Activated CD8-positive, alpha-beta T cell treated with anti-CD3 and anti-CD28 coated beads, Interleukin-2, amount 10 ng/mL, durations not matched to agents 7 days and 5 days (primary cell): ENCODE data around the gene MYO5A. TPM values are rescaled to one million over a fixed set of nuclear protein-coding genes. Genes with fewer than 3 reads are reported as not detected.
"Not testable (repeated sequence)": the region's sequence is repeated elsewhere in the genome, so short reads cannot be mapped to it uniquely, and the experiment has no call there.

Experiments used
- ATAC-seq: fragments of 150-1000 bp; cut with Tn5 transposase; one replicate; pipeline ENCODE4 v1.10.0; 2021; ENCODE audit warnings: moderate library complexity
- CTCF ChIA-PET: fragments of 350-600 bp; sonication (Branson Sonifier 250); formaldehyde crosslinking; loops from one replicate; lab custom pipeline; 2021; ENCODE audit warnings: antibody characterized with exemption; lab: Charles Lee
- POLR2A ChIA-PET: fragments of 350-600 bp; sonication (Branson Sonifier 250); formaldehyde crosslinking; loops from one replicate; lab custom pipeline; 2021; ENCODE audit warnings: antibody characterized with exemption; lab: Charles Lee
- DNase-seq: peaks from one replicate; pipeline ENCODE4 v3.0.0-alpha.2; 2020
- H3K27ac Mint-ChIP-seq: one replicate; pipeline ENCODE4 v1.8.0; 2021; ENCODE audit warnings: mild to moderate bottlenecking, mixed read lengths
- H3K27me3 Mint-ChIP-seq: one replicate; pipeline ENCODE4 v1.8.0; 2021; ENCODE audit warnings: low read depth, mixed read lengths
- H3K36me3 Mint-ChIP-seq: one replicate; pipeline ENCODE4 v1.8.0; 2021; ENCODE audit warnings: low read depth, mixed read lengths
- H3K4me1 Mint-ChIP-seq: one replicate; pipeline ENCODE4 v1.8.0; 2021; ENCODE audit warnings: low read depth, mixed read lengths
- H3K4me3 Mint-ChIP-seq: one replicate; pipeline ENCODE4 v1.8.0; 2021; ENCODE audit warnings: mild to moderate bottlenecking, mixed read lengths
- H3K9me3 Mint-ChIP-seq: one replicate; pipeline ENCODE4 v1.8.0; 2022; ENCODE audit warnings: mixed read lengths; ENCODE audit not compliant: insufficient read depth
- total RNA-seq, 2 experiments: library from RNA; stranded (reverse); gene quantifications; one replicate each; pipeline ENCODE4 v1.2.3, GENCODE V29; 2021

Gene MYO5A
- total RNA-seq, 2 experiments from 2014 or later, result 34.8 to 37.4 TPM

DNA sequence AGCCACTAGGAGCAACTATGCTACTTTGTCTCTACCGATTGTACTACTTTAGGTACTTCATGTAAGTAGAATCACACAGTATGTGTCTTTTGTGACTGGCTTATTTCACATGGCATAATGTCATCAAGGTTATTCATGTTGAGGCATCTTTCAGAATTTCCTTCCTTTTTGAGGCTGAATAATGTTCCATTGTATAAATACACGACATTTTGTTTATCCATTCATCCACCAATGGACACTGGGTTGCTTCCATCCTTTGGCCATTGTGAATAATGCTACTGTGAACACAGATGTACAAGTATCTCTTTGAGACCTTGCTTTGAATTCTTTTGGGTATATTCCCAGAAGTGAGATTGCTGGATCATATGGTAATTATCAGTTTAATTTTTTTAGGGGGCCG lies 29.2 kb downstream of the MYO5A start:
- ATAC-seq, result no peak
- H3K27me3 Mint-ChIP-seq, result no peaks in the 10 kb centered on the region
- H3K36me3 Mint-ChIP-seq, result peaks cover 3% of the 10 kb centered on the region
- H3K9me3 Mint-ChIP-seq, result no peaks in the 10 kb centered on the region
- ChIA-PET POLR2A (no interaction called here), CTCF (no interaction called here)
- DNase-seq, result no peak
- H3K27ac Mint-ChIP-seq, result no peak overlapping the region
- peaks cover 19% of the 10 kb centered on the region for H3K4me1 Mint-ChIP-seq
- H3K4me3 Mint-ChIP-seq, result no peak overlapping the region

DNA sequence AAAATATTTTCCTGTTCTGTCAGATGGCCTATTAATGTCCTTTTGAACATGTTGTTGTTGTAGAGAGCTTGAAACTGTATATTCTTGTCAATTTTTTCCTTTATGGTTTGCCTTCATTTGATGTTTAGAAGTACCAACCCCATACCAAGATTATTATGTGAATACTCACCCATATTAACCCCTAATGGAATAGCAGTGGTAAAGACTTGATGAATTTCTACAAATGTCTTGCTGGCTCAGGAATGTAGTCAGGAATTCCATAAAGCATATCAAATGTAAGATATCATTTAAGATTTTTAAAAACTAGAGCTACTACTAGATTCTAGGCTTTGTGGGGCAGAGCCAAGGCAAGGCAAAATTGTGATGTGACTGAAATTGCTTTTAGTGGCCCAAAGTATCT lies 30.0 kb downstream of the MYO5A start:
- ATAC-seq (no peak), DNase-seq (no peak)
- no peaks in the 10 kb centered on the region for H3K27me3 Mint-ChIP-seq
- POLR2A ChIA-PET, result interaction anchor here (0.7 kb wide), 1 partner anchor 47 kb away, joined by 4 read pairs; no protein-coding TSS in a partner anchor
- no peak overlapping the region for H3K27ac Mint-ChIP-seq
- CTCF ChIA-PET, result no interaction called here
- peaks cover 3% of the 10 kb centered on the region for H3K36me3 Mint-ChIP-seq
- H3K4me1 Mint-ChIP-seq, result peaks cover 11% of the 10 kb centered on the region
- H3K9me3 Mint-ChIP-seq, result no peaks in the 10 kb centered on the region
- no peak overlapping the region for H3K4me3 Mint-ChIP-seq

DNA sequence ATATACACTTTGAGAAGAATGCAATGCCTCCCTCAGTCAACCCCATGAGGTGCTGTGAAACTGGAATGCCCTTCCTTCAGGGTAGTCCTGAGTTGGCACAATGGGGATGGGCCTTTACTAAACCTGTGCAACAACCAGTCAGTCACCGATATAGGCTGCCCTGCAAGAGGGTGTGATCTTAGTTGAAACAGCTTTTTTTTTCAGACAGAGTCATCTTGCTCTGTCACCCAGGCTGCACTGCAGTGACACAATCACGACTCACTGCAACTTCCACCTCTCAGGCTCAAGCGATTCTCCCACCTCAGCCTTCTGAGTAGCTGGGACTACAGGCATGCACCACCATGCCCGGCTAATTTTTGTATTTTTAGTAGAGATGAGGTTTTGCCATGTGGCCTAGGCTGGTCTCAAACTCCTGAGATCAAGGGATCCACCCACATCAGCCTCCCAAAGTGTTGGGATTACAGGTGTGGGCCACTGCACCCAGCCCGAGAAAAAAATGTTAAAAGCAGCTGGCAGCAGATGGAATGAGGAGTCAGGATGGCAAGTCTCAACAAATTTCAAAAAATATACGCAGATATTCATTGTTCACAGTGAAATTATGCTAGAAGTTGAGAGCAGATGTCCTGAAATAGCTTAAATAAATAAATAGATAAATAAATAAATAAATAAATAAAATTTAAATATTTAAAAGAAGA lies 31.8 kb downstream of the MYO5A start:
- Mint-ChIP-seq H3K4me3 (no peak overlapping the region), H3K9me3 (no peaks in the 10 kb centered on the region), H3K4me1 (peaks cover 10% of the 10 kb centered on the region), H3K27me3 (no peaks in the 10 kb centered on the region), H3K36me3 (peaks cover 3% of the 10 kb centered on the region), H3K27ac (no peak overlapping the region)
- ATAC-seq, result no peak
- DNase-seq, result no peak
- POLR2A ChIA-PET, result no interaction called here
- CTCF ChIA-PET, result interaction anchor here (0.8 to 1.9 kb wide), 4 partner anchors 10 to 57 kb away, joined by 3 to 5 read pairs (median 3); no protein-coding TSS in a partner anchor

DNA sequence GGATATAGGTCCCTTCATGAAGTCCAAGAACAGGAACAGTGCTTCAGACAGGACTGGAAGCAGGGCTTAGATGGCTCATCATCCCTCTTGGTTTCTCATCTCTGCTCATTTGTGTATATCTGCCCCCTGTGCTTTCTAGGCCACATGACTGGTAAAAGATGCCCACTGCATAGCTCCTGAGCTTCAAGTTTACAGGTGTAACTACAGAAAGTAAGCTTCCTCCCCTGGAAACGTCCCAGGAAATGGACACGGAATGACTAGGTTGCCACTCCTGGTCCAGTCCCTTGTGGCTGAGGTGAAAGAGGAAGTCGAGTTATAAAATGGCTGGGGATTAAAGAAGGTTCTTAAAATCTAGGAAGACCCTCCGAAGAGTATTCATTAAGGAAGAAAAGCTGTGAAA lies 32.5 kb downstream of the MYO5A start:
- no peak for ATAC-seq
- DNase-seq, result no peak
- Mint-ChIP-seq H3K36me3 (peaks cover 4% of the 10 kb centered on the region), H3K27ac (no peak overlapping the region), H3K4me3 (no peak overlapping the region), H3K9me3 (no peaks in the 10 kb centered on the region), H3K4me1 (peaks cover 10% of the 10 kb centered on the region), H3K27me3 (no peaks in the 10 kb centered on the region)
- ChIA-PET POLR2A (no interaction called here), CTCF (interaction anchor here (0.8 to 1.9 kb wide), 4 partner anchors 14 to 58 kb away, joined by 3 to 5 read pairs (median 4); no protein-coding TSS in a partner anchor)

DNA sequence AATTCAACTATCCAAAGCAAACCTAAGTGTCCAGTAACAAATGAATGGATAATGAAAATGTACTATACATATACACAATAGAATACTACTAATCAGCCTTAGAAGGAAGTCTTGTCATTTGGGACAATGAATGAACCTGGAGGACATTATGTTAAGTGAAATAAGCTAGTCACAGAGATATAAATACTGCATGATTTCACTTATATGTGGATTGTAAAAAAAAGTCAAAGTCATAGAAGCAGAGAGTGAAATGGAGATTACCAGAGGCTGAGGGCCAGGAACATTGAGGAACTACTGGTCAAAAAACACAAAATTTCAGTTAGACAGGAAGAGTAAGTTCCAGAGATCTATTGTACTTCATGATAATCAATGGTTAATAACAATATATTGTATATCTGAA lies 33.6 kb downstream of the MYO5A start:
- ATAC-seq (no peak), DNase-seq (no peak)
- H3K27me3 Mint-ChIP-seq, result no peaks in the 10 kb centered on the region
- POLR2A ChIA-PET, result no interaction called here
- H3K27ac Mint-ChIP-seq, result no peak overlapping the region
- H3K4me1 Mint-ChIP-seq, result peaks cover 10% of the 10 kb centered on the region
- CTCF ChIA-PET, result interaction anchor here (1.2 to 1.3 kb wide), 2 partner anchors 9 to 29 kb away, joined by 3 to 4 read pairs; no protein-coding TSS in a partner anchor
- H3K36me3 Mint-ChIP-seq, result peaks cover 4% of the 10 kb centered on the region
- no peaks in the 10 kb centered on the region for H3K9me3 Mint-ChIP-seq
- no peak overlapping the region for H3K4me3 Mint-ChIP-seq

DNA sequence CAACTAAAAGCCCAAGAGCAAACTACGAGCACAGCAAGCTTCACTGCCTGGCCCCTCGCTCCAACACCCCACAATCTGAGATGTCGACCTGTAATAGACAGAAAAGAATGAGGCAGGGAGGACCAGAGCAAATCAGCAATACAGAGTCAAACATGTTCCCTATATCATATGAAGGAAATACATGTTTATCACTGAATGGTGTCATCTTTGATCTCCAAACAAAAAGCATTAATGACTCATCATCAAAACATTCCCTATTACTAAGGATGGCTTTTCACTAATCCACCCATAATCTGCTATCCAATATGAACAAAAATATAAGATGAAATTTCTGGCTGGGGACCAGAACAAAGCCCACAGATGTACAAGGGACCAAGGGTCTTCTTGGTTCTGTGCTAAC lies 34.7 kb downstream of the MYO5A start:
- H3K9me3 Mint-ChIP-seq, result peaks cover 5% of the 10 kb centered on the region
- POLR2A ChIA-PET, result no interaction called here
- ATAC-seq, result no peak
- peaks cover 19% of the 10 kb centered on the region for H3K4me1 Mint-ChIP-seq
- no peak overlapping the region for H3K27ac Mint-ChIP-seq
- CTCF ChIA-PET, result no interaction called here
- H3K4me3 Mint-ChIP-seq, result no peak overlapping the region
- H3K27me3 Mint-ChIP-seq, result no peaks in the 10 kb centered on the region
- DNase-seq, result no peak
- peaks cover 3% of the 10 kb centered on the region for H3K36me3 Mint-ChIP-seq

DNA sequence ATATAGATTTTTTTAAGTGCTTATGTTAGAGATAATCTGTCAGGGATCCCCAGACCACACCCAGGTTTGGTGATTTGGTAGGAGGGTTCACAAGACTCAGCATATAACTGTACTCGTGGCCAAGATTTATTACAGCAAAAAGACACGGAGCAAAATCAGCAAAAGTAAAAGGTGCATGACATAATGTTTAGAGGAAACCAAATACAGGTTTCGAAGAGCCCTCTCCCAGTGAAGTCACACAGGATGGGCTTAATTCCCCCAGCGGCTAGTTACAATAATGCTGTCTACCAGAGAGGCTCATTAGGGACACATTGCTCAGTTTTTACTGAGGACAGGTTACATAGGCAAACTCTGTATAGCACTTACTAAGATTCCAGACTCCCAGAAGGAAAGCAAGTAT lies 36.5 kb downstream of the MYO5A start:
- DNase-seq, result no peak
- no peak for ATAC-seq
- Mint-ChIP-seq H3K36me3 (peaks cover 5% of the 10 kb centered on the region), H3K27ac (no peak overlapping the region), H3K9me3 (peaks cover 5% of the 10 kb centered on the region), H3K27me3 (no peaks in the 10 kb centered on the region), H3K4me1 (peaks cover 32% of the 10 kb centered on the region), H3K4me3 (no peak overlapping the region)
- POLR2A ChIA-PET, result no interaction called here
- CTCF ChIA-PET, result no interaction called here

DNA sequence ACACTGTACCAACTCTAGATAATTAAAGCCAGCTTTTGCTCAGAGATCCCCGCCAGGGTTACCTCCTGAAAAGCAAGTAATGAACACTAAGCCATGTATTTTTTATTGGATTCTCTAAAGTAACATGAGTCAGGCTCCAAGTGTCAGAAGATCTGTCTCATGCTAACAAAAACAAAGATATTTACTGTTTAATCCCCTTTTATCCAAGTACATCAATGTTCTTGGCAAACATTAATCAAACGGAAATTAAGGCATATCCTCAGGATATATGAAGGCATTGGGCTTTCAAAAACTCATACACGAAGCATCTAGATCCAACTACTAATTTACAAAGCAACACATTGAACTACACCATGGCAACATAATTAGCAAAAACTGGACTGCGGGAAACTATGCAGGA lies 37.2 kb downstream of the MYO5A start:
- H3K9me3 Mint-ChIP-seq, result peaks cover 5% of the 10 kb centered on the region
- peaks cover 8% of the 10 kb centered on the region for H3K36me3 Mint-ChIP-seq
- H3K4me3 Mint-ChIP-seq, result no peak overlapping the region
- ATAC-seq (no peak), DNase-seq (no peak)
- H3K27me3 Mint-ChIP-seq, result no peaks in the 10 kb centered on the region
- POLR2A ChIA-PET, result interaction anchor here (0.6 kb wide), 1 partner anchor 9 kb away, joined by 3 read pairs; no protein-coding TSS in a partner anchor
- no peak overlapping the region for H3K27ac Mint-ChIP-seq
- CTCF ChIA-PET, result no interaction called here
- peaks cover 34% of the 10 kb centered on the region for H3K4me1 Mint-ChIP-seq

DNA sequence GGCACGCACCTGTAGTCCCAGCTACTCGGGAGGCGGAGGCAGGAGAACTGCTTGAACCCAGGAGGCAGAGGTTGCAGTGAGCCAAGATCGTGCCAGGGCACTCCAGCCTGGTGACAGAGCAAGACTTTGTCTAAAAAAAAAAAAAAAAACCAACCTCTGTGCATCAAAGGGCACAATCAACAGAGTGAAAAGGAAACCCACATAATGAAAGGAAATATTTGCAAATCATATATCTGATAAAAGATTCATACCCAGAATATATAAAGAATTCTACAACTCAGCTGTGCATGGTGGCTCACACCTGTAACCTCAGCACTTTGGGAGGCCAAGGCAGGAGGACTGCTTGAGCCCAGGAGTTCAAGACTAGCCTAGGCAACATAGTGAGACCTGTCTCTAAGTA lies 39.2 kb downstream of the MYO5A start:
- peak; percentile 30 for ATAC-seq
- H3K9me3 Mint-ChIP-seq, POLR2A ChIA-PET, H3K36me3 Mint-ChIP-seq, CTCF ChIA-PET, H3K4me3 Mint-ChIP-seq, DNase-seq, H3K27me3 Mint-ChIP-seq: not testable (repeated sequence)
- peak overlapping the region; percentile 12 for H3K27ac Mint-ChIP-seq
- peaks cover 39% of the 10 kb centered on the region for H3K4me1 Mint-ChIP-seq

DNA sequence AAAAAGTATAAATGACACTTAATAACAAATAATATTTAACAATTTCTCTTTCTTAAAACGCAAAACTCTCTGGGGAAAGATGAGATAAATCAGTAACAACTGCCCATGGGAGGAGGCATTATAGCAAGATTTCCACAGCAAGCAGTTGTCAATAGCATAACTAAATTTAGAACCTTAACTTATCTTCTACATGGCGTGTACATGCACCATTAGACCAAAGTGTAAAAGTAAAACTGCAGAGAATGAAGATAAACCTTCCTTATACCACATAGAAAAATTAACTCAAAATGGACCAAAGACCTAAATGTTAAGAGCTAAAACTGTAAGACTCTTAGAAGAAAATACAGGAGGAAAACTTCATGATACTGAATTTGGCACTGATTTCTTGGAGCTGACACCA lies 39.9 kb downstream of the MYO5A start:
- H3K36me3 Mint-ChIP-seq, result peaks cover 8% of the 10 kb centered on the region
- H3K27me3 Mint-ChIP-seq, result no peaks in the 10 kb centered on the region
- peak; percentile 61 for ATAC-seq
- H3K4me1 Mint-ChIP-seq, result peaks cover 45% of the 10 kb centered on the region
- CTCF ChIA-PET, result interaction anchor here (1.1 kb wide), 1 partner anchor 23 kb away, joined by 3 read pairs; no protein-coding TSS in a partner anchor
- H3K9me3 Mint-ChIP-seq, result peaks cover 5% of the 10 kb centered on the region
- POLR2A ChIA-PET, result no interaction called here
- H3K27ac Mint-ChIP-seq, result peak overlapping the region; percentile 4
- DNase-seq, result no peak
- no peak overlapping the region for H3K4me3 Mint-ChIP-seq

DNA sequence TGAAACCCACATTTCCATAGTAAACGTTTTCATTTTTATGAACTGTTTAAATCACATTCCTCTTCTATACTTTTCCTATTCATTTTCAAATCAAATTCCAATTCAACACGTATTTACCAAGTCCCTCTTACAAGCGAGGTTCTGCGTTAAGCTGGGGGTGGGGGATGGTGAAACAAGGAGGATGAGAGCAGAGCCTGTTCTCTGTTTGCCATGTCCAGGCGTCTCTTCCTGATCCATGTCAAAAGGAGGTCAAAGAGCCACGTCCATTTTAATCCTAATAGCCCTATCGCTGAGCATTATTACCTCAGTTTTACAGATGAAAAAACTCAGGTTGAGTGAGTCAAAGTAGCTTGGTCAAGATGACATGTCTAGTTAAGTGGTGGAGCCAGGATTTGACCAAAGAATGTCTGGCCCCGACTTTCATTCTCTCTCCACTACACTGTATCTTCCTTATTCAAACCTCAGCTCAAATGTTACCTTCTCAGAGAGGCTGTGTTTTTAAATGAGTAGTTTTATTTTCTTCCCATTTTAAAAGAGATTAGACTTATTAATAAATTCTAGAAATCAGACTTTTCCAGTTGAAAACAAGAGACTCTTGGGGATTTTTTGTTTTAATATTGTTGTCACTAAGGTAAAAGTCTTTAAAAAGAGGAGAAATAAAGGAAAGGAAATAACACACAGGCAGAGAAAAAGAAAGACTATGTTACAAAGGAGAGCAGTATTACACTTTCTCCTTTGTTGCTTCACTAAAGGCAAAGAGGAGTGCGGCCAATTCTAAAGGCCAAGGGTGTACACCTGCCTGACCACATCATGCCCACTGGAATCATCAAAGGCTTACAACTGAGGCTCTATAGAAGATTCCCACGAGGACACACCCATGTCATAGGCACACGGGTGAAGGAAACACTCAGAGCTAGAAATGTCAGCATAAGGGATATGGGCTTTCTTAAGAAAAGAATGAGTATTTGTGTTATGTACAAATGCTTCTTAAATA lies 42.4 kb downstream of the MYO5A start:
- CTCF ChIA-PET, result interaction anchor here (1.0 to 1.2 kb wide), 3 partner anchors 11 to 229 kb away, joined by 3 read pairs; no protein-coding TSS in a partner anchor
- DNase-seq (no peak), ATAC-seq (no peak)
- no peak overlapping the region for H3K4me3 Mint-ChIP-seq
- H3K27me3 Mint-ChIP-seq, result no peaks in the 10 kb centered on the region
- POLR2A ChIA-PET, result no interaction called here
- peaks cover 5% of the 10 kb centered on the region for H3K9me3 Mint-ChIP-seq
- peaks cover 10% of the 10 kb centered on the region for H3K36me3 Mint-ChIP-seq
- peaks cover 70% of the 10 kb centered on the region for H3K4me1 Mint-ChIP-seq
- no peak overlapping the region for H3K27ac Mint-ChIP-seq
